GM03348 (cell line): Measurements from ENCODE around the gene GM2A.
A peak's percentile ranks its signal among the peaks of the same experiment; 100 is the strongest.
"Not testable (repeated sequence)": the region's sequence is repeated elsewhere in the genome, so short reads cannot be mapped to it uniquely, and the experiment has no call there.

ENCODE experiments used
- DNase-seq: peaks from one replicate; pipeline ENCODE4 v3.0.0; 2012; ENCODE audit warnings: low spot score

The GM2A gene

DNA sequence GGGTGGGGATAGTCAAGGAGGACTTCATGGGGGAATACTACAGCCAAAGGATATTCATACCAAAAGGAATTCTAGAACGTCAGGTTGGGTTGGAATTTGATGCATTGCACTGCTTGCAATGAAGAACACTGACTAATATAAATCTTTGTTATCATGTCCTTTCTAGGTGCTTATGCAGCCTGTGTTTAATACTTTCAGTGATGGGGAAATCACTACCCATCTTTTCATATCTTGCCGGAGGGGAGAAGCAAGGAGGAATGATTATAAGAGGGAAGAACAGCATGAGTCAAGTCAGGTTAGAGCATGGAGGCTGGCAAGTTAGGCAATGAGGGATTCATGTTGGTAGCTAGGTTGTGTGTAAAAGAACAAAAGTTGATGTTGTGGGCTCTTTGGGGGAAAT lies 24.0 kb upstream of the GM2A start:
- no peak for DNase-seq

DNA sequence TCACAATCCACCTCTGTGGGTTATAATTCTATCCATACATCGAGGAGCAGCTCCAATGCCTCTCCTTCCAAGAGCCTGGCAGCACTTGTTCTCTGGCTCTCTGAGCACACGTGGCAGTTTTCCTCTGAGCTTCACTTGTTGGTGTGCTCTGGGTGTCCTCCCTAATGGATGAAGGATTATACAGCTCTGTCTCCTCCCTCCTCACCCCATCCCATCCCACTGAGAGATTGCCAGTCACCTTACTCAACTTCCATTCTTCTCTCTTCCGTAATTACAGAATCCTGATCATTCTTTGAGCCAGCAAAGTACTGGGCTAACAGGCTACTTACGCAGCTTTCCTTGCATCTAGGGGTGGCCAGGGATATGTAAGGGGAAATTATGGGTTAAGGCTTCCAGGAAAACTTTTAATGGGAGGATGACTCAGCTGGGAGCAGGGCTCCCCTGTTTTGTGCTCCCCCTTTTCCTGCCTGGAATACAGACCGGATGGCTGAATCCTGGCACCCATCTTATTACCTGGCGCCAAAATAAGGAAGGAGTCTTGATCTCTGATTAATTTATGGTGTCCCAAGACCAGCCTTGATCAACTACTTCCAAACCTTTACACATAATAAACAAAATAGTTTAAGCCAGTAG lies 22.8 kb upstream of the GM2A start:
- no peak for DNase-seq

DNA sequence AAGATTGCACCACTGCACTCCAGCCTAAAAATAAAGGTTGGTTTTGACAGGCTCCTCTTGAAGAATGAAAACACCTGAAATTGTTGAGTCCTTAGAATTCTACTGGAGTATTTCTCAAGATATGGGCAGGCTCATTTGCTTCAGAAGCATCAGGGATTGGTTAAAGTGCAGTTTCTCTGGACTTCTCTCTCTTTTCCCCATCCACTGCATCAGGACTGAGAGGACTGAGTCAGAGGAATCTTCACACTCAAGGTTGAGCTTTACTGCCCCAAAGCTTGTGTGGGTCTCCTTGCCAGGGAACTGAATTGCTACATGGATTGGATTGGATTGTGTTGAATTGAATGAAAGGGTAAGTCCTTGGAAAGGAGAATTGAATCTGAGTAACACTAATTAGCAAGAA lies 21.6 kb upstream of the GM2A start:
- DNase-seq = no peak

DNA sequence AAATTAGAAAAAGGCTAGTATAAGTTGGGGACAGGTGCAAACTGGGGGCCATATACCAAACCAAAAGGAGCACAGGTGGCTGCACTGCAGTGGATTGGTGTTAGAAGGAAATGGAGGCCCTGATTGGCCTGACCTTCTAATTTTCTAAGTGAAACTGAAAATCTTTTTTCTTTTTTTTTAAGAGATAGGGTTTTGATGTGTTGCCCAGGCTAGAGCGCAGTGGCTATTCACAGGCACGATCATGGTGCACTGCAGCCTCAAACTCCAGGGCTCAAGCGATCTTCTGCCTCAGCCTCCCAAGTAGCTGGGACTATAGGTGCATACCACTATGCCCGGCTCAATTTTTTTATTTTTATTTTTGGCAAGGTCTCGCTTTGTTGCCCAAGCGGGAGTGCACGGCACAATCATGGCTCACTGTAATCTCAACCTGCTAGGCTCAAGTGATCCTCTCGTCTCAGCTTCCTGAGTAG lies 19.3 kb upstream of the GM2A start:
- DNase-seq = no peak

DNA sequence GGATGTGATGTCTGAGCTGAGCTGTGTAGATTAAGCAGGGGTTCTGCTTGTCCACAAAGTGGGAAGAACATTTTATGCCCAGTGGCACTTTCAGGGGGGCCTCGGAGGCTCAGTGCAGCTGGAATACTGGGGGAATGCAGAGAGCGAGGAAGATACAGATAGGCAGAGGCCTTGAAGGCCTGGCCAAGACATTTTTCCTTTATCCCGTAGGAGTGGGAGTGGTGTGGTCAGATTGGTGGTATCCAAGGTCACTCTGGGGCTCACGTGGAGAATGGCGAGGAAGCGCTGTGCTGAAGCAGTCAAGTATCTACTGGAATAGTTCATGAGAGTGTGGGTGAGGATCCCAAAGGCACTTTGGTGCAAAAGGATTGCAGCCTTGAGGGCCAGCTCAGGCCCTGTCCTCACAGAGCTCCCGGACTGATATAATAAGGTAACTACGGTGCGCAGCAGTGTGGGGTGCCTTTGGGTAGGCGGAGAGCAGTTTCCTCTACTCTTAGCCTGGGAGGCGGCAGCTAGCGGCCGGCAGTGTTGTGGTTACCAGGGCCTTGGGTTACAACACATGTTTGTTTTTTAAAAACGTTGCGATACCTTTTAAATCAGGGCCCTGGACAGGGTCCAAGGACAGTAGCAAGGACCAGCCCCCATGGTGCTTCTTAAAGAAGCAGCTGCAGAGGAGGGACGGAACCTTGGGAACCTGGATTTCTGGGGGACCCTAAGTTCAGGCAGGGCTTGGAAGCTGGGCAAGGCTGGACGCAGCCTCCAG lies 18.3 kb upstream of the GM2A start:
- DNase-seq = no peak

DNA sequence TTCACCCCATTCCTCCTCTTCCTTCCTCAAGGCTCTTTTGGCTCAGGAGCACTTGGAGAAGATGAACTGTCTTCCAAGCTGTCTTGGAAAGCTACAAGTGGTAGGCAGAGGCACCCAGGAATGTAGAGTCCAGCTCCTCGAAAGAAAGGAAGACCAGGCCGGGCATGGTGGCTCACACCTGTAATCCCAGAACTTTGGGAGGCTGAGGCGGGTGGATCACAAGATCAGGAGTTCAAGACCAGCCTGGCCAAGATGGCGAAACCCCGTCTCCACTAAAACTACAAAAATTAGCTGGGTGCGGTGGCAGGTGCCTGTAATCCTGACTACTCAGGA lies 17.8 kb upstream of the GM2A start:
- not testable (repeated sequence) for DNase-seq

DNA sequence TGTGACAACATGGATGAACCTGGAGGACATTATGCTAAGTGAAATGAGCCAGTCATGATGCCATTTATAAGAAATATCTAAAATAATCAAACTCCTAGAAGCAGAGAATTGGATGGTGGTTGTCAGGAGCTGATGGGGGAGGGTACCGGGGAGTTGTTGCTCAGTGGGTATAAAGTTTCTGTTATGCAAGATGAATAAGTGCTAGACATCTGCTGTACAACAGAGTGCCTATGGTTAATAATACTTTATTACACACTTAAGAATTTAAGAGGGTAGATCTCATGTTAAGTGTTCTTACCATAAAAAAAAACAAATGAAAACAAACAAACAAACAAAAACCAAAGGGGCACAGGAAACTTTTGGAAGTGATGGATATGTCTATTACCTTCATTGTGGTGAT lies 16.1 kb upstream of the GM2A start:
- DNase-seq = no peak

DNA sequence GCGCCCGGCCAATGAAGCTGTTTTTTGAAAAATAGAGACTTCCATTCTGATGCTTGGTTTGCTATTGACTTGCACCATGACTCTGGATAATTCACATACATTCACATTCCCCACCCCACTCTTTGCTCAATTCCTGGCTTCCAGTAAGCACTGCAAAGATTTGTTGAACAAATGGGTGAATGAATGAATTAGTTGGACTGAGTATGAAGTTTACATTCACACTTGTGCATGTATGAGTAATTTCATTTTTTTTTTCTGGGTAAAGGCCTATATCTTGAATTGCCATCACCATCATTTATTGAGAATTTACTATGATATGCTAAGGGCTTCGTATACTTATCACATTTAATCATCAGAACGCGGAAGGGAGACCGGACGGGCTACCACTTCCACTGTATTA lies 15.3 kb upstream of the GM2A start:
- DNase-seq = no peak

DNA sequence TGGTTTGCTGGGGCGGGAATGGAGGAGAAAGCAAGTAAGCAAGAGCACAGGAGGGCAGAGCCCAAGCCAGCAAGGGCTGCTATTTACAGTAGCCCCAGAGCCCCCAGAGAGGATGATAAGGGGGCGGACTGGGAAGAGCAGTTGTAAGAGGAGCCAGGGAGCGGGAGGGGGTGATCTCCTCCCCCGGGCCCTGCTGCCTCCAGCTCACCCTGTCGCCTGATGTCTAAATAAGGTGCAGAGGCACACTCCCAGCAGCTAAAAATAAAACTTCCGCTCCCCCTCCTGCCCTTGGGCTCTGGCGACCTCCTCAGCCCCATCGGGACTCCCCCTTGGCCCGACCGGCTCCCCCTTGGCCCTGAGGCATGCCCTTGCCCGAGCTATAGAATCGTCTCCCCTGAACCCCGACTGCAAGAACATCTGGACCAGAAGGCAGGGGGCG lies 14.7 kb upstream of the GM2A start:
- DNase-seq = no peak

DNA sequence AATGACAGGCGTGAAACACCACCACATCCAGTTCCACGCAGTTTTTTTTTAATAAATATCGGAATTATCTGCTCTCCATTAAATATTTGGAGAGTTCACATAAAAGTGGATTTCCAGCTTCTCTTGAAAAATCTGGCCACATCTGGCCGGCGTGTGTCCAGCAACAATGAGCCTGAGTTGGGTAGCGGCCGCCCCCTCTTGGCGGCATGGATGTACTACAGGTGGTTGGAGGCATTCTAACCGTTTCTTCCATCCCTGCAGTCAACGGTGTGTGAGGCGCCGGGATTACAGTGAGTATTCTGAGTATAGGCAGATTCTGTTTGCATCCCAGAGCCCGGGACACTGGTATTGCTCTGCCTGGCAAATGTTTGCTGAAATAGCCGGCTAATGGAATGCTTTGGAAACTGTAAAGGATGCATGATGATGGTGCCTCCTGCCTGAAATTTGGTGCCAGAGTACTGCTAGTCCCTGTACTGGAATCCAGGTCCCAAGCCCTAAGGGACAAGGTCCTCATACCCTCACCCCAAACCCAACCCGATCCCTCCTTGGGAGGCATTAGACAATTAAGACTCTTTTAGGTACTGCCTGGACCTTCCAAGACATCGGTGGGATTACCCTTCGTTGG lies 13.6 kb upstream of the GM2A start:
- DNase-seq = peak; percentile 77

DNA sequence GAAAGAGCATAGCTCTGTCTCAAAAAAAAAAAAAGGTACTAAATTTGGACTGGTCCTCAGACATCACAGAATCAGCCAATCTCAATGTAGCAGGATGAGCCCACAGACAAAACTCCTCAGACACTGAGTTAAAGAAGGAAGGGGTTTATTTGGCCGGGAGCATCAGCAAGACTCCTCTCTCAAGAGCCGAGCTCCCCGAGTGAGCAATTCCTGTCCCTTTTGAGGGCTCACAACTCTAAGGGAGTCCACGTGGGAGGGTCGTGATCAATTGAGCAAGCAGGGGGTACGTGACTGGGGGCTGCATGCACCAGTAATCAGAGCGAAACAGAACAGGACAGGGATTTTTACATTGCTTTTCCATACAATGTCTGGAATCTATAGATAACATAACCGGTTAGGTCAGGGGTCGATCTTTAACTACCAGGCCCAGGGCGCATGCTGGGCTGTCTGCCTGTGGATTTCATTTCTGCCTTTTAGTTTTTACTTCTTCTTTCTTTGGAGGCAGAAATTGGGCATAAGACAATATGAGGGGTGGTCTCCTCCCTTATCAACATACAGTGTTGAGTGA lies 12.6 kb upstream of the GM2A start:
- DNase-seq = not testable (repeated sequence)

DNA sequence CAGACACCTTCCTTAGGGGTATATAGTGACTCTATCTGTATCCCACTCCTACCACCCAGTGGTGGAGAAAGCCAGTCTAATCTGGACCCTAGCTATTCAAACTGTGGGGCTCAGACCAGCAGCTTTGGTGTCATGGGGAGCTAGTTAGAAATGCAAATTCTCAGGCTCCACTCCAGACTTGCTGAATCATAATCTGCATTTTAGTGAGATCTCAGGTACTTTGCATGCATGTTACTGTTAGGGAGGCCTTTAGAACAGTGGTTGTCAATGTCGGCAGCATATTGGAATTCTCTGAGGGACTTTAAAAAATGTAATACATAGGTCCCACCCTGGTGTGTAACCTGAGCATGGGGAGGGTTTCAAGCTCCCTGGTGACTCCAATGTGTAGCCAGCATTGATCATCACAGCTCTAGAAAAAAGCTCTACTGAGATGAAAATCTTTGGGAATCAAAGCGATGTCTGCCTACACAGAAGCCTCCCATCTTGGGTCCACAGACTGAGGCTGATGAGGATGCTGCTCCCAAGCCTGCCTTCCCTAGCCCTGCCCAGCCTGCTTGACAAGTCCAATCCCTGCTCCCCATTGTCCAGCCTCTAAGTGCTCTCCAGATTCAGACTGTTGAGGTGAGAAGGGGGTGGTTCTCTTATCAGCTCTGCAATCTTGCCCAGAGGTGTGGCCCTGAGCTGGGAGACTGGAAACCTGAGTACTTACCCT lies 11.9 kb upstream of the GM2A start:
- DNase-seq = no peak

DNA sequence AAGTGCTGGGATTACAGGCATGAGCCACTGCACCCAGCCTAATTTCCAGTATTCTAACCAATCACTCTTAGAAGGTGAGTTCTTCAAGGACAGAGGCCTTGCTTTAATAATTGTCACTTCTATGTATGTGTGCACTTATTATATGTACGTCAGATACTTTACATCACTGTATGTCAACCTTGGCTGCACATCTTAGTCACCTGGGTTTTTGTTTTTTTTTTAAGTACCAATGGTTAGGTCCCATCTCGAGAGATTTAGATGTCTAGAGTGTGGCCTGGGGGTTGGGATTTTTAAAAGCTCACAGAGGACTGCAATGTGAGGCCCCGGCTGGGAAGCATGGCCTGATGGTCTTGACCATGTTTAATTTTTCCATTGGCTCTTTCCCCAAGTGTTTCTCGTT lies 9.9 kb upstream of the GM2A start:
- no peak for DNase-seq

DNA sequence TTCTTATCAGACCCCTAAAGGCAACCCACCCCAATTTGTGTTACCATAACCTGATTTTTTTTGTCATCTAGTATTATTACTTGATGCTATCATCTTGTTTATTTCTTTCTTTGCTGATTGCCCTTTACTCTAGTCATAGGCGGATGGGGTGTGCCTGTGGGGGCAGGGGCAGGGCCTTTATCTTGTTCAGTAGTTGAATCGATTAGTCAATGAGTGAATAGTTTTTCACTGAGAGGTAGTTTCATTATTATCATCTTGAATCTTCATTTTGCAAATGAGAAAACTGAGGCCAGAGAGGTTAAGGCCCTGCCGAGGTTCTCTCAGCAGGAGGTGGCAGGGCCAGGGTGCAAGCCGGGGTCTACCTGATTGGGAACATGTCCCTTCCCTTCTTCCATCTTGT lies 9.4 kb upstream of the GM2A start:
- no peak for DNase-seq

DNA sequence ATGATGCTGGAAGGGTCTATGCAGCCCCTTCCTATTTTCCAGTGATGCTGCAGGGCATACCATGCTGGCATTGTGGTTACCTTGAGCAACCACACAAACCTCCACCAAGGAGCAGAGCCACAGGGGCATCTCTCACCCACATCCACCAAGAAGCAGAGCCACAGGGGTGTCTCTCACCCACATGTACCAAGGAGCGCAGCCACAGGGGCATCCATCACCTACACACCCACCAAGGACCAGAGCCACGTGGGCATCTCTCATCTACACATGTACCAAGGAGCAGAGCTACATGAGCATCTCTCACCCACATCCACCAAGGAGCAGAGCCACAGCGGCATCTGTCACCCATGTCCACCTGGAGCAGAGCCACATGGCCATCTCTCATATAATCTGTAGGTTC lies 8.8 kb upstream of the GM2A start:
- no peak for DNase-seq

DNA sequence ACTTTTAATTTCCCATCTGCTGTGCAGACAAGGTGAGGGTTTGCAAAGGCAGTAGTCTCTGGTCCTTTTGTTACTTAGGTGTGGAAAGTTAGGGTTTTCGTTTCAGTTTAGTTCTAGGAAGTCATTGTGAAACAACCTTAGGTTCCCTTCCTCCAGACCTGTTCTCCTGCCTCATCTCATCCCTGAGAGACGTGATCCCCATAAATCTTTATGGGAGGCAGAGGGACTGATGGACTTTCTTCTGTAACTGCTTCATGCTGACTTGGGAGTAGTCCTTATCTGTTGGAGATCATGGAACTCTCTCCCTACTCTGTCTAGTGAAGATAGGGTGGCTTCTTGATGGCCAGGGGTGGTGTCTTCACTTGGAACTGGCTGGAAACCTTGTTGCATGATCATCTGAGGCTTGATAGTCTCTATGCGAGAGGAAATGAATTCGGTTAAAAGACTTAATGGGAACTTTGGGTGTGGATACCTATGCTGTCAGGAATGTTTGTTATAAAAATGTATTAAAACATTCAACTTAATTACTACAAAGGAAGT lies 7.2 kb upstream of the GM2A start:
- no peak for DNase-seq

DNA sequence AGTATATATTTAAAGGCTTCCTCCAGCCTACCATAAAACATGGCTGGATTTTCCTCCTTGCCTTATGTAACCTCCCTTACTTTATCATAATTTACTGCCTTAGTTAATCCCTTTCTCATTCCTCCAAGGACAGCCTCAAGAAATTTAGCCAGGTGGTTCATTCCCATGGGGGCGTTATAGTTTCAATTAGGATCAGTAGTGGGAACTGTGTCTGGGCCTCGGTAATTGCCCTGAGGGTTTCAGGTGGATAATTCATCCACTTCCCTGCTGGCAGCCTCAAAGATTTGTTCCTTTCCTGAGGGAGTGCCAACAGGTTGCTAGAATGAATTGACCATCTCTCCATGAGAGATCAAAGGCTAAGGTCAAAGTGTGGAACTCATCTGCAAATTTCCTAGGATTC lies 4.3 kb upstream of the GM2A start:
- DNase-seq = no peak

DNA sequence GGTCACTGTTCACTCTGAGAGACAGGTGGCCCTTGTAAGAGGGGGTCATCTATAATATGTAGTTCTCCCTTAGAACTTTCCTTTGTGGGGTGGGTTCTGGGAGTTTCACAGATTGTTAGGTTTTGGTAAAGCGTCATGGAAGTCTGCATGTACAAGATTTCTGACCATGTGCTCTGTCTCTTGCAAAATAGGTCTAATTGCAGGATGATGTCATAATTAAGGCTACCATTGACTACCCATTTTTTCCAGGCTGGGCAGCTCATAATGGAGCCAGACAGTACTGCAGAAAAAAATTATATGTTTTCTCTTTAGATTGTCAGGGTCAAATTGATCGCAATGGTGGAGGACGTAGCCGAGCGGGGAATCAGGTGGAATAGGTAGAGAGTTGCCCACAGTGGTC lies 3.7 kb upstream of the GM2A start:
- DNase-seq = no peak

DNA sequence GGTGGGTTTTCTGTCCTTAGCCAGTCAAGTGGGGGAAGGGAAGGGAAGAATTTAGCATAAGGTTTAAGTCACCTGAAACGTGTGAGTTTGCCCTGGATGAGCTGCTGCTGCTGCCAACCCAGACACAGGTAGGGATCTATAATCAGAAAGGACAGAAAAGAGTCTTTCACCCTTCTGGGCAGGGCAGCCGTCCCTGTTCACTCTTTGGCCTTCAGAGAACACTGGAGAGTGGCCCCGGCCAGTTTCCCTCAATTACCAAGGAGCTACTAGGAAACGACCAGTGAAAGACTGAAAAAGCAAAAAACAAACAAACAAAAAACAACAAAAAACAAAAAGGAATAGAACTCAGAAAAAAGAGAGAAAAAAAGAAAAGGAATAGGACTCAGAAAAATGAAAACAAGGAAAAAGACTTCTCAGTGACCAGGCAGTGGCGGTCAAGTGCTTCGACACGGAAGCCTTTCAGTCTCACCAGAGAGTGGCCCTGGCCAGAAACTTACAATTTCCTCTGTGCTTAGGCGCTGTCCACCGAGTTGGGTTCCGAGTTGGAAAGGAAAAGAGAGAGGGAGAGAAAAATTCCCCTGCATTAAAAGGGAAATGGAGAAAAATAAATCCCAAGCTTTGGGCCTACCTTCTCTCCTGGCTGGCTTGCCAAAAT lies 2.5 kb upstream of the GM2A start:
- DNase-seq = no peak

DNA sequence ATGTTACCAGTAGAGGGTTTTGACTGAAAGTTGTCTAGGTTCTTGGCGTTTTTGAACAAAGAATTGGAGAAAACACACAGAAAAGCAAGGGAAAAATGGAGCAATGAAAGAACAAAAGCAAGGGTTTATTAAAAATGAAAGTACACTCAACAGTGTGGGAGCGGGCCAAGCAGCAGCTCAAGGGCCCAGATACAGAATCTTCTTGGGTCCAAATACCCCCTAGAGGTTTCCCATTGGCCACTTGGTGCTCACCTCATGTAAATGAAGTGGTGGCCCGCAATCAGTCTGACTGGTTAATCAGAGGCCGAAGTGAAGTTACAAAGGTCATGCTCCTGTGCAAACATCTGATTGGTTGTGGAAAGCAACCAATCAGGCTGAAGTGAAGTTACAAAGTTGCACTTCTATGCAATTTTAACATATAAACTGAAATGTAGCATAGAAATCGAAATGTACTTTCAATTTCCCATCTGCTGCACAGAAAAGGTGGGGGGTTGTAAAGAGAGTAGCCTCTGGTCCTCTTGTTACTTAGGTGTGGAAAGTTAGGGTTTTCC lies 1.9 kb upstream of the GM2A start:
- DNase-seq = no peak

DNA sequence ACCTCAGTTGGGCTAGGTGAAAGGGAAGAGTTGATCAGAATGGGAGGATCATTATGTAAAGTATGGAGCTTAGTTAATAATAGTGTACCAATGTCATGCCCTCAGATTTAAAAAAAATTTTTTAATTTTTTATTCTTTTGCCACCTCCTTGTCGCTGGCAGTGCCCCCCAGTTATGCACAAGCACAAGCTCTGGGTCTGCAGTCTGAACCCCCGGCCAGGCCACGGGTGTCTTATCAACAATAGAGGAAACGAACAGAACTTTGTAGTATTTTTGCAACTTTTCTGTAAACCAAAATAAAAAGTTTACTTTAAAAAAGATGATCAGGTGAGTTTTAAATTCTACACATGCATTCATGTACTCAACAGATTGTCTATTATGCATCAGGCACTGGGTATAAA lies 1.4 kb upstream of the GM2A start:
- no peak for DNase-seq

DNA sequence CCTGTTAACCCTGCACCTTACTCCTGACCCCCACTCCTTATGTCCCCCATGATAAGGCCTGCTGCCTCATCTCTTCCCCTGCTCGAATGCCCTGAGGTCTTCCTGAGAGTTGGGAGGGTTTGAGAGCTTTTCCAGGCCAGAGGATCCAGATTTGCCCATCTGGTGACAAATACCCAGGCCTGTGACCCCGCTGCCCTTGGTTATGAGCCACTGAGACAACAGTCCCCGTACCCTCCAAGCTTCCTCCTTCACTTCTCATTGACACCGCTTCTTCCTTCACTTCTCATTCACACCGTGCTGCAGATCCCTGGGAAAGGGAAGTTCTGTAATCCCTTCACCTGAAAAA lies 593 bp downstream of the GM2A start:
- no peak for DNase-seq
